Measurements from ENCODE around the gene PTAFR.

- TF ChIP-seq CTCF (IDR thresholded peaks at IDR 0.05; ENCODE audit: control extremely low read depth in 1 of 3, insufficient read depth in 1 of 3, low read depth in 1 of 3, low read length in 3 of 3) (no peak), SUZ12 (IDR thresholded peaks at IDR 0.05; ENCODE audit: low read length) (no peak), ZNF274 (IDR thresholded peaks at IDR 0.05; ENCODE audit: borderline replicate concordance, extremely low read depth, low read length) (no peak), EP300 (IDR thresholded peaks at IDR 0.05; ENCODE audit: borderline replicate concordance in 1 of 2, low read depth in 2 of 2, low read length in 2 of 2) (no peak), RAD21 (IDR thresholded peaks at IDR 0.05 in 1 of 2, conservative IDR thresholded peaks at IDR 0.05 in 1 of 2; ENCODE audit: low read depth in 2 of 2, low read length in 2 of 2) (no peak), TCF12 (IDR thresholded peaks at IDR 0.05; ENCODE audit: low read depth, low read length) (no peak)
- TF ChIP-seq, protein P1, sequence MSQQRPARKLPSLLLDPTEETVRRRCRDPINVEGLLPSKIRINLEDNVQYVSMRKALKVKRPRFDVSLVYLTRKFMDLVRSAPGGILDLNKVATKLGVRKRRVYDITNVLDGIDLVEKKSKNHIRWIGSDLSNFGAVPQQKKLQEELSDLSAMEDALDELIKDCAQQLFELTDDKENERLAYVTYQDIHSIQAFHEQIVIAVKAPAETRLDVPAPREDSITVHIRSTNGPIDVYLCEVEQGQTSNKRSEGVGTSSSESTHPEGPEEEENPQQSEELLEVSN (IDR thresholded peaks at IDR 0.05): no peak
These were observed 44.0 kb downstream of the PTAFR start for GRCh38 chr1:28132171-28133167.
